ENCODE results near the gene MGAT4A. TPM values are rescaled to one million over a fixed set of nuclear protein-coding genes. Genes with fewer than 3 reads are reported as not detected.

The MGAT4A gene
- total and polyA plus RNA-seq, 10 of the 15 experiments (the other 5 are each of a cell fraction or from before 2014, with no cell fraction given), result 4.3 to 23.4 (median 13.6) TPM

DNA sequence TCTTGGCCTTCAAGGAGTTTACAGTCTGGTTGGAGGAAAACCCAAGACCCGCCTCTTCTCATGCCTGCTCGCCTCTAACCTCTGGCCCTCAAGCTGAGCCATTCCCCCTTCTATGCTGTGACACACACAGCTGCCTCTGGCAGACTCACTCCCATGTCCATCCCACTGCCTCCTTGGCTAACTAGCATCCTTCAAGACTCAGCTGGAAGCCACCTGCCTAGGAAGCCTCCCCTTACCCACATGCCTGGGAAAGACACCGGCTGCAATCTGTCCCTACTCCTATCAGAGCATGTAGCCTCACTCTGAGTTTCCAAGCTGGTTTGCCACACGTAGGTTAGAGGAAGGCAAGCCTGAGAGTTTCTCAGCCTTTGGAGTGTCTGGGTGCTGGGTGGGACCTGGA is 6.9 kb upstream of the MGAT4A start:
- Histone ChIP-seq H3K9me3 (replicated peaks; ENCODE audit: control insufficient read depth, insufficient read depth, low read length) (no peaks in the 10 kb centered on the region; the same call in 2 of the 3 replicates), H4K20me1 (ENCODE audit: control insufficient read depth, insufficient read depth) (no peaks in the 10 kb centered on the region; the same call in 1 of the 2 replicates), H3K27ac (ENCODE audit: control insufficient read depth, insufficient read depth) (no peak overlapping the region), H3K27me3 (replicated peaks in 1 of 2; ENCODE audit: control insufficient read depth in 2 of 2, insufficient read depth in 2 of 2, low read length in 1 of 2) (no peaks in the 10 kb centered on the region), H3K4me1 (ENCODE audit: control insufficient read depth, insufficient read depth, low read length) (no peaks in the 10 kb centered on the region; the same call in 1 of the 2 replicates), H3K9ac (ENCODE audit: control insufficient read depth, insufficient read depth, low read length) (no peak overlapping the region), H3K36me3 (ENCODE audit: control insufficient read depth in 2 of 2, insufficient read depth in 2 of 2, low read length in 1 of 2) (no peaks in the 10 kb centered on the region), H3K79me2 (ENCODE audit: control insufficient read depth, insufficient read depth, low read length) (no peaks in the 10 kb centered on the region), H3K4me3 (no peak overlapping the region), H3K4me2 (ENCODE audit: control insufficient read depth, insufficient read depth) (no peak overlapping the region), H2AFZ (ENCODE audit: control insufficient read depth, low read depth, low read length) (no peak overlapping the region)
- CTCF ChIA-PET, result interaction anchor here (1.0 kb wide), 1 partner anchor 55 kb away, joined by 3 read pairs; no protein-coding TSS in a partner anchor
- intact Hi-C loops (cut with micrococcal nuclease; ENCODE audit: unreplicated experiment), result no loop called here
- in situ Hi-C loops (cut with MboI), result no loop called here
- no peak for DNase-seq (ENCODE audit: low read depth, low spot score)
- no TSS peak for BruUV-seq (replicated peaks)
- POLR2A ChIA-PET, result interaction anchor here (0.6 kb wide), 2 partner anchors 11 to 42 kb away, joined by 3 to 4 read pairs; no protein-coding TSS in a partner anchor
- no peak for ATAC-seq
- RAD21 ChIA-PET (ENCODE audit: unreplicated experiment), result interaction anchor here (0.5 kb wide), 1 partner anchor 25 kb away, joined by 3 read pairs; no protein-coding TSS in a partner anchor
- no peak for TF ChIP-seq POLR2AphosphoS5 (IDR thresholded peaks at IDR 0.05; ENCODE audit: low read length)
- TF ChIP-seq ZNF24 (IDR thresholded peaks at IDR 0.05), result no peak
- no peak for TF ChIP-seq ZBTB4 (CRISPR knock-in tag; IDR thresholded peaks at IDR 0.05)
- no peak for TF ChIP-seq NFXL1 (IDR thresholded peaks at IDR 0.05; ENCODE audit: borderline replicate concordance)
- TF ChIP-seq MEF2A (IDR thresholded peaks at IDR 0.05; ENCODE audit: insufficient read depth, low read depth, low read length), result no peak
- TF ChIP-seq SMAD5 (IDR thresholded peaks at IDR 0.05; ENCODE audit: low read depth), result no peak
- TF ChIP-seq TCF3 (IDR thresholded peaks at IDR 0.05; ENCODE audit: borderline replicate concordance, insufficient read depth, low read depth, low read length), result no peak
- TF ChIP-seq, protein P1, sequence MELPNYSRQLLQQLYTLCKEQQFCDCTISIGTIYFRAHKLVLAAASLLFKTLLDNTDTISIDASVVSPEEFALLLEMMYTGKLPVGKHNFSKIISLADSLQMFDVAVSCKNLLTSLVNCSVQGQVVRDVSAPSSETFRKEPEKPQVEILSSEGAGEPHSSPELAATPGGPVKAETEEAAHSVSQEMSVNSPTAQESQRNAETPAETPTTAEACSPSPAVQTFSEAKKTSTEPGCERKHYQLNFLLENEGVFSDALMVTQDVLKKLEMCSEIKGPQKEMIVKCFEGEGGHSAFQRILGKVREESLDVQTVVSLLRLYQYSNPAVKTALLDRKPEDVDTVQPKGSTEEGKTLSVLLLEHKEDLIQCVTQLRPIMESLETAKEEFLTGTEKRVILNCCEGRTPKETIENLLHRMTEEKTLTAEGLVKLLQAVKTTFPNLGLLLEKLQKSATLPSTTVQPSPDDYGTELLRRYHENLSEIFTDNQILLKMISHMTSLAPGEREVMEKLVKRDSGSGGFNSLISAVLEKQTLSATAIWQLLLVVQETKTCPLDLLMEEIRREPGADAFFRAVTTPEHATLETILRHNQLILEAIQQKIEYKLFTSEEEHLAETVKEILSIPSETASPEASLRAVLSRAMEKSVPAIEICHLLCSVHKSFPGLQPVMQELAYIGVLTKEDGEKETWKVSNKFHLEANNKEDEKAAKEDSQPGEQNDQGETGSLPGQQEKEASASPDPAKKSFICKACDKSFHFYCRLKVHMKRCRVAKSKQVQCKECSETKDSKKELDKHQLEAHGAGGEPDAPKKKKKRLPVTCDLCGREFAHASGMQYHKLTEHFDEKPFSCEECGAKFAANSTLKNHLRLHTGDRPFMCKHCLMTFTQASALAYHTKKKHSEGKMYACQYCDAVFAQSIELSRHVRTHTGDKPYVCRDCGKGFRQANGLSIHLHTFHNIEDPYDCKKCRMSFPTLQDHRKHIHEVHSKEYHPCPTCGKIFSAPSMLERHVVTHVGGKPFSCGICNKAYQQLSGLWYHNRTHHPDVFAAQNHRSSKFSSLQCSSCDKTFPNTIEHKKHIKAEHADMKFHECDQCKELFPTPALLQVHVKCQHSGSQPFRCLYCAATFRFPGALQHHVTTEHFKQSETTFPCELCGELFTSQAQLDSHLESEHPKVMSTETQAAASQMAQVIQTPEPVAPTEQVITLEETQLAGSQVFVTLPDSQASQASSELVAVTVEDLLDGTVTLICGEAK (IDR thresholded peaks at IDR 0.05; ENCODE audit: borderline replicate concordance), result no peak
- no peak for TF ChIP-seq CBX3 (IDR thresholded peaks at IDR 0.05; ENCODE audit: borderline replicate concordance, low read depth)
- no peak for FAIRE-seq
- 75% methylated on average over 4 of the region's 4 CpGs for WGBS (ENCODE audit: insufficient coverage, insufficient replicate concordance, low lambda C conversion rate, missing lambda C conversion rate)
- SMC1A ChIA-PET (ENCODE audit: uncharacterized antibody, unreplicated experiment), result interaction anchor here (0.8 to 1.4 kb wide), 3 partner anchors 10 to 89 kb away, joined by 3 to 4 read pairs (median 3); no protein-coding TSS in a partner anchor

All from GM12878 (cell line).